Left renal cortex interstitium (tissue), 4 donors: ENCODE data around the gene PIGK. TPM values are rescaled to one million over a fixed set of nuclear protein-coding genes. Genes with fewer than 3 reads are reported as not detected.
A peak's percentile ranks its signal among the peaks of the same experiment; 100 is the strongest.
"Not testable (repeated sequence)": the region's sequence is repeated elsewhere in the genome, so short reads cannot be mapped to it uniquely, and the experiment has no call there.

Source experiments
- DNase-seq, 4 donors: peaks; one replicate each; pipeline ENCODE4 v3.0.0-alpha.2; 2013; ENCODE audit warnings: low read depth in 4 of 4, low spot score in 2 of 4, missing footprints in 1 of 4
- polyA plus RNA-seq, 4 donors: library from polyadenylated mRNA; unstranded; fragments of 120-200 nt; gene quantifications; one replicate each; pipeline ENCODE4 v1.2.1, GENCODE V29; 2013; ENCODE audit not compliant: insufficient read length in 4 of 4

Gene PIGK
- polyA plus RNA-seq, 4 donors: 43.4 to 58.9 (median 49.7) TPM

DNA sequence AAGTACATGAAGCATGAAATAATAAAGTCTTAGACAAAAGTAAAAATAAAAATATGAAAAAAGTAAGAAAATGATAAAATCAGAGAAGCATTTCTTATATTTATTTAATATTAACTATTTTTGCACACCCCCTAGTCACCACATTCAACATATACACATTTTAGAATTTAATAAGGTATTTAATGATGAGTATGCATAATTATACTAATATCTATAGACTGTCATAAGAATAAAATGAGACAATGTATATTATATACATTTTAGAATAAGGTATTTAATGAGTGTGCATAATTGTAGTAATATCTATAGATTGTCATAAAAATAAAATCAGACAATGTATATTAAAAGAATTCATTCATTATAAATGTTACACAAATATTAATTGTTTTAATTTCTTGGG is 18.9 kb downstream of the PIGK start:
- DNase-seq: no peak

DNA sequence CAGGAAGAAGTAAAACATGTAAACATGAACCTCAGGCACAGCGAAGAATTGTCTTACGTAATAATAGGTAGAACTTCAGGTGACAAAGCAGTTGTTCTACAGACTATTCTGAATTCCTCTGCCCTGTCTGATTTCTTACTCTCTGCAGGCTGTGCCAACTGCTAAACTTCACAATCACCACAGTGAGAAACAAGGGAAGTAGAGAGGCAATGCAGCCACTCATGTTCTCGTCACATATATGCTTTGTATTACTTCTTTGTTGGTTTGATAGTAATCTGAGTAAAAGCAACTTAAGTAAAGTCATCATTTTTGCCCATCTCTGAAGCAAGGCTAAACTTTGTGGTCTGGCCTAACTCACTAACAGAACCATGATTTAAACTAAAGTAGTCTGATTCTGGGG is 21.9 kb downstream of the PIGK start:
- no peak for DNase-seq

DNA sequence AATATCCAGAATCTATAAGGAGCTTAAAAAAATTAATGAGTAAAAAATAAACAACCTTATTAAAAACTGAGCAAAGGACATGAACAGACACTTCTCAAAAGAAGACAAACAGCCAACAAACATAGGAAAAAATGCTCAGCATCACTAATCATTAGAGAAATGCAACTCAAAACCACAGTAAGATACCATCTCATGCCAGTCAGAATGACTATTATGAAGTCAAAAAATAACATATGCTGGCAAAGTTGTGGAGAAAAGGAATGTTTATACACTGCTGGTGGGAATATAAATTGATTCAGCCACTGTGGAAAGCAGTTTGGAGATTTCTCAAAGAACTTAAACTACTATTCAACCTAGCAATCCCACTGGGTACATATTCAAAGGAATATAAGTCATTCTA is 25.3 kb downstream of the PIGK start:
- DNase-seq: no peak

DNA sequence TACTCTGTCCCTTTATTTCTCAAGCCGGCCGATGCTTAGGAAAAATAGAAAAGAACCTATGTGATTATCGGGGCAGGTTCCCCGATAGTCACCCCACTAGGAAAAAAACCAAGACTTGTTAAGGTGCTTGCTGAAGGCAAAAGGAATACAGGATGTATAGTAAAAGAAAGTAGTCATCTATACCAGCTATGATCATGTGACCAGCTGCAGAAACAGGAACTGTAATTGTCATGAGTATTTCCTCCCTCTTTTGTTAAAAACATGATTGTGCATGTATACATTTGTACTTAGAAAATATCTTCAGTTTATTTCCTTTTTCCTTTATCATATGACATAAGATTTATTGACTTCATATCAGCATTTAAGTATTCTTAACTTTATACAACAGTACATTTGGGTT is 30.5 kb downstream of the PIGK start:
- DNase-seq: no peak

DNA sequence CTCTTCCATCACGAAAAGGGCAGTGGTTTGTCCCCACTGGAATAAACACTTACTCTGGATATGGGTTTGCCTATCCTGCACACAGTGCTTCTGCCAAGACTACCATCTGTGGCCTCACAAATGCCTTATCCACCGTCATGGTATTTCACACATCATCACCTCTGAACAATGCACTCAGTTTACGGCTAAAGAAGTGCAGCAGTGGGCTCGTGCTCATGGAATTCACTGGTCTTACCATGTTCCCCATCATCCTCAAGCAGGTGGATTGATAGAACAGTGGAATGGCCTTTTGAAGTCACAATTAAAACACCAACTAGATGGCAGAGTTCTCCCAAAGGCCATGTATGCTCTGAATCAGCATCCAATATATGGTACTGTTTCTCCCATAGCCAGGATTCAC is 32.3 kb downstream of the PIGK start:
- DNase-seq: not testable (repeated sequence)

DNA sequence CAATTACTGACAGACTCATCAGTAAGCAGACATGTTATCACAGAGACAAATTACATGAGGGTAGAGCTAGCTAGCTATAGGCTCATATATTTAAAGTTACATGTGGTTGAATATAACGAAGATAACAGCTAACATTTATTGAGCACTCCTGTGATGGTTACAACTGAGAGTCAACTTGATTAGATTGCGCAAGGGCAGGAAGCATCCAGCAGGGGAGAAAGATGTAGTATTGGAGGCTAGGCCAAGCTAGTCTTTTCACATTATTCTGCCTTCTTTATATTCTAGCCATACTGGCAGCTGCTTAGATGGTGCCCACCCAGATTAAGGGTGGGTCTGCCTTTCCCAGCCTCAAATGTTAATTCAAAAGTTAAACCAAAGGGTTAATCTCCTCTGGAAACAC is 37.1 kb downstream of the PIGK start:
- no peak for DNase-seq

DNA sequence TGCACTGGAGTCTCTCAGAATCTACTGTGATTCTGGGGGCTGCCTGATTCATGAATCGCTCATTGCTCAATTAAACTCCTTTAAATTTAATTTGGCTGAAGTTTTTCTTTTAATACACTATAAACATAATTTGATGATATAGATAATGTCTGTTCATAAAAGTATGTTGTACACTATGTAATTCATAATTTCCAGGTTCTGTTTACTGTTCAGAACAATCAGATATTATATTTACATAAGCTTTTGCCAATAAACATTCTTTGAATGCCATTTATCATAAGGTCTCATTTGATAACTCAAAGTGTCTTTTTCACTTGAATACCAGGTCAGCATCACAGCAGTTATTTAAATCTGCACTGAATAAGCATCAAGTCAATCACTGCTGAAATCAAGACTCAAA is 39.6 kb downstream of the PIGK start:
- DNase-seq: no peak

DNA sequence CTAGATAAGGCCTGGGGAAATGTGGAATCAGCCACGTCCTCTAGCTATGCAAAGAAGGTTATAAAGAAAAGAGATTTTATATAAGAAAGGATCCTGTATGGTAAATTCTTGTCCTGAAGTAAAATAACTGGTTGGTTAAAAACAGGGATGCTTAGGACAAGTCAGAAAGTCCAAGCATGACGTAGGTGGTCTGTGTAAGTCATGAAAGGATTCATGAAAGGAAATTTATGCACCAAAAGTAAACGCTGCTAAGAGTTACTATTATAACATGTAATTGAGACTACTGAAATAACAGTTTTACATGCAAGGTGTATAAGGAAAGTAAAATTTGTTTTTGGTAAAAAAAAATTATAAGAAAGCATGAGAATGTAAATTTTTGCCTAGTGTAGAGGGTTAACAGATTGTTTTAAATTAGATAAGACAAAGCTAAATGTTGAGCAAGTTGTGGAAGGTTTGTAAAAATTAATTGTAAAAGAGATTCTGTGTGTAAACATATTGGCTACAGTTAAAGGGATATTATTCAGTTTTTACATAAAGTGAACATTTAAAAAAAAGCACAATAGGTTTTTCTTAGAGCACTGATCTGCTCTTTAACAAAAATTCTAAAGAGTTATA is 43.9 kb downstream of the PIGK start:
- DNase-seq: no peak

DNA sequence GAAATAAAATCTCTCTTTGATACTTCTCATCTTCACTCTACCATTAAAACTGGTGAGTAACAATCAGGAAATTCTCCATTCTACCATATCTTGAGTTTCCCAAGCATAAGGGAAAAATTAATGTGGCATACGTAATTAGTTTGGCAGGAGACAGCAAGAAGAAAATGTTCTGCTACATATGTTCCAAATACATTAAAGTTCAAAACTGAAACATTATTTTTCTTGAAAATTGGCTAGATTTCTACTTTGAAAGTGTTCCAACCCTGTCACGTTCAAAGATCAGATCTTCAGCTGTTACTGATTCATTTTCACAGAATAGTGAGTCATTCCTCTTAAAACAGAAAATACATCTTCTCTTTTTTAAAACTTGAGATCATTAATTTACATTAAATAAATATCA is 48.5 kb downstream of the PIGK start:
- no peak for DNase-seq

DNA sequence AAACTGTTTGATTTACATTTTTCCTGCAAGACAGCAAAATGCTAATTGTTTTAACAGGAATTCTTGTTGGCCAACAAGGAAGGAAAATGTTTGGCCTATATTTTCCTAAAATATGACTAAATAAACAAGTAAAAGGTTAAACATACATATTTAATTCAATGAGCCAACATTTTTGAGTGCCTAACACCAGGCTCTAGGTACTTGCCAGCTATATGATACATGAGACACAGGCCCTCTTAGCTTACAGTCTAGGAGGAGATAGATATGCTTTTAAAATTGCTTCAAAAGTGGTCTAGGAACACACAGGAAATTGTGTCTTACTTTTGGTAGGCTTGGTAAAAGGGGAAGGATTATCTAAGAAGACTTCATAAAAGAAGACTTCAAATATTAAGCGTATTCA is 50.9 kb downstream of the PIGK start:
- no peak for DNase-seq

DNA sequence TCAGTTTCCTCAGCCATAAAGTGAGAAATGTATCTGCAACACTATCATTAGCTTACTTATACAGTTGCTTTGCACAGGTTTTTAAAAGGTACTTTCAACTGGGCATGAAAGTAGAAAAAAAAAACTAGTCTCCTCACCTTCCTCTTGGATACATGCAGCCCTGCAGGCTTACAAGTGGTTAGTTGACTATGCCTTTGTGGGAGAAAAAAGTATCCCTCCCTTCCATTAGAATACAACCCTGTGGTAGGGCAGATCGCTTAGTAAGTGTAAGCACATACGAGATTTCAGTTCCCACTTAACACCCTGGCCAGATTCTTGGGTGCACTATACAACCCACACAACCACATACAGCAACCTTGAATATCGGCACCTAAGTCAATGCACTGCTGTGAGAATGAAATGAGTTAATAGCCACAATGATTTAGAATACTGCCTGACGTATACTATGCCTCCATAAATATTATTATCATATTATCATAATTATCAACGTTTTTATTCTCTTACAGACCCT is 54.7 kb downstream of the PIGK start:
- DNase-seq: no peak

DNA sequence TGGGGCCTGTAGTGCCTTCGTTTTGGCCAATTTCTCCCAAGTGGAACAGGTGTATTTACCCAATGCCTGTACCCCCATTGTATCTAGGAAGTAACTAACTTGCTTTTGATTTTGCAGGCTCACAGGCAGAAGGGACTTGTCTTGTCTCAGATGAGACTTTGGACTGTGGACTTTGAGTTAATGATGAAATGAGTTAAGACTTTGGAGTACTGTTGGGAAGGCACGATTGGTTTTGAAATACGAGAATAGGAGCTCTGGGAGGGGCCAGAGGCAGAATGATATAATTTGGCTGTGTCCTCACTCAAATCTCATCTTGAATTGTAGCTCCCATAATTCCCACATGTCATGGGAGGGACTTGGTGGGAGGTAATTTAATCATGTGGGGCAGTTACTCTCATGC is 59.5 kb downstream of the PIGK start:
- not testable (repeated sequence) for DNase-seq

DNA sequence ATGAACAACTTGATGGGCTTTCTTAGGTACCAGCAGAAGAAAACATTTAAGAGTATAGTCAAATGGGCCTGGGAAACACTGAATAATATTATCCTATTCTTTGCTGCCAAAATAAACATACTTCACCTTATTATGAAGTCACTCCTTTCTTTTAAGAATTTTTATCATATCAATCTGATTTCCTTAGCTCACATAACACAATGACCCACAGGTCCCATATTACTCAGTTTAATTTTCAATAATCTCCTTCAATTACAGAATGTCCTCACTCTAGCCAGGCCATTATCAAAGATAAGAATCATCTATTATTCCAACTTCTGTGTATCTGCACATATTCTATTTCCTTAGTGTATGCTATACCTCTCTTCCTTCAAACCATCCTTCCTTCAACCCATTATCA is 63.0 kb downstream of the PIGK start:
- no peak for DNase-seq

DNA sequence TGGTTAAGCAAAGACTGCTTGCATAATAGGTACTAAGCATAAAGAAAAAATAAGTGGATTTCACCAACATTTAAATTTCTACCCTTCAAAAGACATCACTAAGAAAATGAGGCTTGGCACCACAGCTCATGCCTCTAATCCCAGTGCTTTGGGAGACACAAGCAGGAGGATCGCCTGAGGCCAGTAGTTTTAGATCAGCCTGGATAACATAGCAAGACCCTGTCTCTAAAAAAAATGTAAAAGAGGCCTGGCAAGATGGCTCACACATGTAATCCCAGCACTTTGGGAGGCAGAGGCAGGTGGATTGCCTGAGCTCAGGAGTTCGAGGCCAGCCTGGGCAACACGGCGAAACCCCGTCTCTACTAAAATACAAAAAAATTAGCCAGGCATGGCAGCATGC is 73.0 kb downstream of the PIGK start:
- no peak for DNase-seq

DNA sequence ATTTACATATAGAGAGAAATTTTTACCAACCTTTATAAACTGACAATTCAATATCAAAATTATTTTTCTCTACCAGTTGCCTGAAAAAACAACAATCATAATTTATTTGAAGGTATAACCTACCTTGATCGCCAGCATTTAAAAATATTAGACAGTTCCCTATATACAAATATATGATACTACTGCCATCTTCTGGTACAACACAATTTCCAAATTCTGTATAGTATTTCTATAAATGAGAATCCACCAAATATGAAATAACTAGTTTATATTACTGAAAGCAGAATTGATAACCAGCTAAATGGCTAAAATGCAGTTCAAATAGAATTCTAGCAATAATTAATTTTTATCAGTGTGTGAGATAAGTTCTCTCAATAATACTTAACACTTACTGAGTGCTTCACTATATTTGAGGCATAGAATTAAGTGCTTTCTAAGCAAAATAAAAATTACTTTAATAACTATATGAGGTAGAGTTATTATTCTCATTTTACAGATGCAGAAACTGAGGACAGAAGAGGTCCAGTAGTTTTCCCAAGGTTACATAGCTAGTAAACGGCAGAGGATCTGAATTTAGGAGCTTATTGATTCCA is 75.6 kb downstream of the PIGK start:
- DNase-seq: no peak

DNA sequence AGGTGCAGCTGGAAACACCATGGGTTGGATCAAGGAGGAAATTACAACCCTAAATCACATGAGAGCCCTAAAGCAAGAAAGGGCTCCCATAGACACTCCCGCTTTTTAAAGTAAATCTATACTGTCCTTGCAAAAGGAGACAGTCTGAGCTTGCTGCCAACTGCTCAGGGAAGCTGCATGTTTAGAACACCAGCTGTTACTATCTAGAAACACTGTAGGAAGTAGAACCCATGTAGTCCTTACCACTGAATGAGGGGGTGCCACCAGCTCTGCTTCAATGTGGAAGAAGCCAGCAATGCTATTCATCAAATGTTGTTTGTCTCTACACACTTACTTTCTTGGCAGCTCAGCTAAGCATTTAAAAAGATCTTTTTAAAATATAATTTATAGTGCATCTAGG is 79.8 kb downstream of the PIGK start:
- DNase-seq: no peak

DNA sequence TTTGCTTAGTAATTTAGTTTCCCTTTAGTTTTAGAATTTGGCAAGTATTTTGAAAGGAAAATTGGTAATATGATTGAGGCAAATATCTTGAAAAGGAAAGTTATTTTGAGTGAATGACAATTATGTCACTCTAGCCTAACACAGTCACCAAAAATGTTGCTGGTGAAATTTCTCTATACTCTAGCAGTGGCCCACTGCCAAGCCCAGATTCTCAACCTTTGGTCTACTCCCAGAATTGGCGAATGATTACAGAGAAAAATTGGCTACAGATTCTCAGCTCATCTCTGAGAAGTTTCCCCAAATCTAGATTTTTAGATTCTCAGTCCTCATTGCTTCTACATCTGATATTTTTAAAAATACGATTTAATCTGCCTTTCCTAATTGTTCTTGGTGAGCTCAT is 84.9 kb downstream of the PIGK start:
- DNase-seq: no peak

DNA sequence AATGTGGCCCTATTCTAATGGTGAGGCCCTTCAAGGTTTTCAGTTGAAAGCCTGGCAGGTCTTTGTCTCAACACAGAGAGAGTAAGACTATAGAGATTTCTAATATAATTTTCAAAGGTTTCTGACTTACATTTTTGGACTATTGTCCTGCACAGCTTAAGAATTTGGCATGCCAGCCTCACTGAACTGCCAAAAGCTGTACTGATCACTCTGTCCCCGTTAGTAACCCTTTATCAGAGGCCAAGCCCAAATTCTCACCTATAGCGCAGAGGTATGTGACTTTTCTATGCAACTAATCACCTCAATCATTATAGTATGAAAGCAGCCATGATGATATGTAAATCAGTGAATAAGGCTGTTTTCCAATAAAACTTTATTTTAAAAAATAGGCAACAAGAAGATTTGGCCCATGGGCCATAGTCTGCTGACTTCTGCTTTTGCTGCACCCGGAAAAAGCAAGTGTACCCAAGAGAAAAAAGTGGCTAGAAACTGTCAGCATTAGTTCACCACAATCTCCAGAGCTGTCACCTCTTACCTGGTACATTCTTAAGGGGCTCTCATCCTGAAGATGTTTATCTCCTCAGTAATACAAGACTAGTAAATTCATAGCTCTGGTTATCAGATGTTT is 85.4 kb downstream of the PIGK start:
- DNase-seq: no peak

DNA sequence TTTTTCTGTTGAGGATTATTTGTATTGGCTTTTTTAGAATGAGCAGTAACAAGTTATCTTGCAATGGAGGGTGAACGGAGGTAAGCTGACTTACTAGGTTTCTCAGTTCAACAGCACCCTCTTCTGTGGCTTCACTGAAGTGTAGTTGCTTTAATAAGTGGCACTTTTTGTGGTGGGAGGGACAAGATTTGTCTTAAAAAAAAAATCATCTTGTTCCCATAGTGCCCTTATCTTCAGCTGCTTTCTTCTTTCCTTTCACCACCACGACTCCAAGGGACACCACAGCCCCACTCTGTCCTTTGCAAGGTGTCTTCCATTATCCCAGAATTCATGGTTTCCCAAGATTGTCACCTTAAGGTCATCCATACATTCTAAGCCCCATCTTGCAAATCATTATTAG is 92.9 kb downstream of the PIGK start:
- DNase-seq: peak in 2 of 4 donors; percentile 34 to 54

DNA sequence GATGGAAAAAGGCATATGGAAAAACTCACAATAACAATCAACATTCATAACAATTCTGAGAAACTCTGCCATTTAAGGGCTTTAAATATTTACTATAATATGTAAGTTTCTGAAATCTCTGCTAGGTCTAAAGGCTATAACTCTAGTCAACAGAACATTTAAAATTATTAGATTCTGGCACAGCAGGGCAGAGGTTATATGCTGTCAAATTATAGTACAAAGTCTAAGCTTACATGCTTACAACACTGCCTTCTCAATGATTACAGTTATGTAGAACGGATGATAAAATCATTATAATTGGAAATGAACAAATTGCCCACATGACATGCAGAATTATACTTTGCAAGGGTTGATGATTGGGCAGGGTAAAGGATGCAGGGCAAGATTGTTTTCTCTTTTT is 97.7 kb downstream of the PIGK start:
- DNase-seq: no peak

DNA sequence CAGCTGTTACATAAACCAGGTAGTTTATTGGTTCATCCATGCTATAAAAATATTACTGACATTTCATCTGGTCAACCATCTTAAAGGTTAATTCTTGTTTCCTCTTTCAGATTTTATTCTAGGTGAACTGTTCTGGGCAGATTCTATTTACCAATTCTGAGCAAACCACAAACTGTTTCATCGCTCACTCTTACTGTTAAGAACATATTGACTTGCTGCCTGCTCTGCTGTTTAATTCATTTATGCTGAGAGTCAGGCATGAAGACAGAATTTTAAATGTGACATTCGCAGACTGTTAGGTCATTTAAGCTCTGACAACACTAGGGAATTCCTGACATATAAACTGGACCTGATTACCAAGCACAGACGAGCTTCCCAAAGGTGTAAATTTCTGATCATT is 98.3 kb downstream of the PIGK start:
- no peak for DNase-seq

DNA sequence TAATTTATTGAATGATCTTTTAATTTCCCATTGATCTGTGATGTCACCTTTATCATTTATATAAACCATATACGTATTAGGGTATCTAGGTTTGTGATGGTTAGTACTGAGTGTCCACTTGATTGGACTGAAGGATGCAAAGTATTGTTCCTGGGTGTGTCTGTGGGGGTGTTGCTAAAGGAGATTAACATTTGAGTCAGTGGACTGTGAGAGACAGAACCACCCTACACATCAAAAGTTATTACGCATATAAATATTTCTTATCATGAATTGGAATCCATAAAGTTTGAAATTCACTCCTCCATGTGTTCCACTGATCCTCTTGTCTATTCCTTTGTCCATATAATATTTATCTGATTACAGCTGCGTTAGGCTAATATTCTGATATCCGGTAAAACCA is 100.5 kb downstream of the PIGK start:
- DNase-seq: no peak
